Measurements from ENCODE around the gene GOSR2.

Gene GOSR2

GRCh38 chr17:46940692-46941404 lies 17.9 kb downstream of the GOSR2 start:
- peak; percentile 60 for DNase-seq (ENCODE audit: extremely low read depth, low read depth)
- no peak overlapping the region for H3K4me3 ChIP-seq (replicated peaks; ENCODE audit: low read depth, low read length)
- peak; percentile 94 for TF ChIP-seq CTCF (IDR thresholded peaks at IDR 0.05; ENCODE audit: low read depth, low read length, missing control alignments)

DNA sequence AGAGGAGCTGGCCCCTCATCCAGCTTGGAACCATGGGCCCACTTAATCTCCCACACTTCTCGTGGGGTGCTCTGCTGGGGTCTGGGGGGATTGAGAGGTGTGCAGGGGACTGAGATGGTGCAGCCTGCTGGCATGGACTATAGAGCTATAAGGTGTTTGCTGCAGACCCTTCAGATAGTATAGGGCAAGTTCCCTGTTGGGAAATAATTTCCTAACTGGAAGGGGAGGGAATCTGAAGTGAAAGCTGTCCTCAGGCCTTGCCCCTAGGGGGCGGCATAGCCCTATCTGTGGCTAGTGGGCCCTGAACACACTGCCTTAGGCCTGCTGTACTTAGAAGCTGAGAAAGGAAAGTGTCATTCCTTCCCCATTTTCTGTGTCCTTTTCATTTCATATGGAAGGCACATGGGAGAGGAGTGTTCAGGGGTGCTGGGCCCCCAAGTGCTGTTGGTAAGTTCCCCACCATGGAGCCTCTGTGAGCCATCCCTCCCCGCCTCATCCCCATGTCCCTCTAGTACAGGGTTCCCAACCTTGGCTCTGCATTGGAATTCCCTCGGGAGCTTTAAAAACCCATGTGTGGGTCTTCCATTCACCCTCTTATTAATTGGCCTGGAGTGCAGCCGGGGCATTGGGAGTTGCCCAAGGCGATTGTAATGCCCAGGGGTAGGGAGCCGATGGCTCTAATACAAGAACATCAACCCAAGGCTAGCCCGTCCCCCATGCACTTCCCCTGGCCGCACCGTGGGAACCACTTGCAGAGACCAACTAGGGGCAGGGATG lies 19.7 kb downstream of the GOSR2 start:
- peak; percentile 56 for DNase-seq (ENCODE audit: extremely low read depth, low read depth)
- TF ChIP-seq CTCF (IDR thresholded peaks at IDR 0.05; ENCODE audit: low read depth, low read length, missing control alignments), result peak; percentile 93
- H3K4me3 ChIP-seq (replicated peaks; ENCODE audit: low read depth, low read length), result no peak overlapping the region

GRCh38 chr17:46943218-46943500 lies 20.2 kb downstream of the GOSR2 start:
- TF ChIP-seq CTCF (IDR thresholded peaks at IDR 0.05; ENCODE audit: low read depth, low read length, missing control alignments), result no peak
- no peak overlapping the region for H3K4me3 ChIP-seq (replicated peaks; ENCODE audit: low read depth, low read length)
- DNase-seq (ENCODE audit: extremely low read depth, low read depth), result no peak

DNA sequence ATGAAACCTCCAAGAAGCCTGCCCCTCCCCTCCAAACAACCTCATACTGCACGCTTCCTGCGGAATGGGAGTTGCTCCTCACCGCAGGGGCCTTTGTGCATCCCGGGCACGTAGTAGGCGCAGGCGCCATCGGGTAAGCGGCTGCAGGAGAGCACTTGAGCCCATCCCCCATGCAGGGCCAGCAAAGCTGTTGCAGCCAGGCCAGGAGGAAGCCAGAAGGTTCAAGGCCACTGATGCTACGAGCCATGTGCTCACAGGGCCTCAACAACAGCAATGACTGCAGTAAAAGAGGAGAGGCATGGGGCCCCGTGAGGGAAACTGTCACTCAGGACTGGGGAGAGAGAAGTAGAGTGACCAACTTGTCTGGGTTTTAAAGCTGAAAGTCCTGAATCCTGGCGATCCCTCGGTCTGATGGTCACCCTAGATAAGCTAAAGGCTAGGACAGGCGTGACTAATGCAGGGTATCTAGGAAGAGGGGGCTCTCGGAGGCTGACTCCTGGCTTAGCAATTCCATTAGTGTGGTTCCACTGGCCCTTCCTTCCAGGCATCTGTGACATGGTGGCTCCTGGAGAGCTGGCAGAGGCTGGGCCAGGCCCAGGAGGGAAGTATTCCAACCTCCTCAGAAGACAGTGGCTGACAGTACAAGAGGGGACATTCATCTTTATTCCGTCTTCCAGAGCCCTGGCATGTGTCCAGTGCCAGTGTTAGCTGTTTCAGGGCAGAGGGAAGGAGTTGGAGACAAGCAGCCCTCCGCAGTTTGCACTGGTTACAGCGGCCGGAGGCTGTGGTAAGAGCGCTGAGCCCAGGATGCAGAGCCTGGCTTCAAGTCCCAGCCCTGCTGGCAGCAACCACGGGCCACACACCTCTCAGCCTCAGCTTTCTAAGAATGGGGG lies 20.8 kb downstream of the GOSR2 start:
- DNase-seq (ENCODE audit: extremely low read depth, low read depth), result no peak
- no peak overlapping the region for H3K4me3 ChIP-seq (replicated peaks; ENCODE audit: low read depth, low read length)
- TF ChIP-seq CTCF (IDR thresholded peaks at IDR 0.05; ENCODE audit: low read depth, low read length, missing control alignments), result no peak

DNA sequence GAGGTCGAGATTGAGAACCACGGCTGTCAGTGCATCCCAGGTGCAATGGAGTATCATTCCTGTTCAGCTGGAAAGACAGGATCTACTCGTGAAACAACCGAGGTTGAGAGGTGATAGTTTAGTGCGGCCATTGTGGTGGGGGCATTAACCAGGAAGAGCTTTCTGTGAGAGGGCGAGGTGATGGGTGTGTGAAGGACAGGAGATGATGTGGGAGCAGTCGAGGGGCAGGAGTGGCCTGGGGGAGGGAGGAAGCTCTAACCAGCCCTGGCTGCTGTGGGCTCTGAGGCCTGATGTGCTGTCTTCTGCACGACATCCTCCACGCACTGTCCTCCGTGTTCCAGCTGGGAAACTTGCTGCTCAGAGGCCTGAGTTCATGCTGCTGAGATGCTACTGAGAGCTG lies 22.0 kb downstream of the GOSR2 start:
- no peak overlapping the region for H3K4me3 ChIP-seq (replicated peaks; ENCODE audit: low read depth, low read length)
- no peak for TF ChIP-seq CTCF (IDR thresholded peaks at IDR 0.05; ENCODE audit: low read depth, low read length, missing control alignments)
- no peak for DNase-seq (ENCODE audit: extremely low read depth, low read depth)

DNA sequence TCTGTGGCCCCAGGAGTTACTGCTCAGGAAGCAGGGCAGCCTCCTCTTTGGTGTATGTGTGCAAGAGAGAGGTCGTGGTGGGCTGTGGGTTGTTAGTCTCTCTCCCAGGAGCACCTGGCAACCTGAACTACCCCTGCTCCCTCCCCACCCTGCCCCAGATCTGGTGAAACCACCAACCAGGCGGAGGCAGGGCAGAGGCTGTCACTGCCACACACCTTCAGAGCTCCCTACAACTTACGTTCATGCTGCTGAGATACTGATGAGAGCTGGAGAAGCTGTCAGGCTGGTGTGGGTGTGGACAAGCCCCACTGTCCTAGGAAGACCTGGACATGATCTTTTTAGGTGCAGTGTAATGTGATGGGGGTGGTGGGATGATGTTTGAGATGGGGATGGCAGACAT lies 24.3 kb downstream of the GOSR2 start:
- TF ChIP-seq CTCF (IDR thresholded peaks at IDR 0.05; ENCODE audit: low read depth, low read length, missing control alignments), result no peak
- no peak overlapping the region for H3K4me3 ChIP-seq (replicated peaks; ENCODE audit: low read depth, low read length)
- no peak for DNase-seq (ENCODE audit: extremely low read depth, low read depth)

All from HFF-Myc (cell line).